Mesendoderm (in vitro differentiated cells): ENCODE results near the gene DENND2D.

ENCODE experiments used
- DNase-seq: peaks from one replicate; pipeline ENCODE4 v3.0.0; 2013
- H2AK5ac ChIP-seq: 2 replicates; pipeline ENCODE4 v1.6.1; 2013; ENCODE audit warnings: low read length, inconsistent platforms
- H2BK120ac ChIP-seq: 2 replicates; pipeline ENCODE4 v1.6.1; 2013; ENCODE audit warnings: low read depth, mild to moderate bottlenecking, low read length, moderate library complexity, mixed read lengths
- H2BK15ac ChIP-seq: replicated peaks from 2 replicates; pipeline ENCODE4 v1.6.1; 2013; ENCODE audit warnings: low read depth, mild to moderate bottlenecking, moderate library complexity
- H2BK5ac ChIP-seq: 2 replicates; pipeline ENCODE4 v1.6.1; 2013; ENCODE audit warnings: low read length, inconsistent platforms
- H3K18ac ChIP-seq: 2 replicates; pipeline ENCODE4 v1.6.1; 2013; ENCODE audit warnings: mild to moderate bottlenecking, low read length, mixed read lengths
- H3K23ac ChIP-seq: one replicate; pipeline ENCODE4 v1.6.1; 2013; ENCODE audit warnings: low read length
- H3K27ac ChIP-seq: 2 replicates; pipeline ENCODE4 v1.5.1; 2013; ENCODE audit warnings: low read depth, mild to moderate bottlenecking, inconsistent platforms, low read length, moderate library complexity
- H3K27me3 ChIP-seq: 2 replicates; pipeline ENCODE4 v1.6.1; 2013; ENCODE audit warnings: low read length, control low read depth, mild to moderate bottlenecking, inconsistent platforms; ENCODE audit not compliant: insufficient read depth, poor library complexity
- H3K36me3 ChIP-seq: 2 replicates; pipeline ENCODE4 v1.6.1; 2013; ENCODE audit warnings: low read length, inconsistent platforms; ENCODE audit not compliant: control insufficient read depth, insufficient read depth
- H3K4ac ChIP-seq: one replicate; pipeline ENCODE4 v1.6.1; 2013; ENCODE audit warnings: low read depth, mild to moderate bottlenecking, low read length, moderate library complexity
- H3K4me1 ChIP-seq: 2 replicates; pipeline ENCODE4 v1.6.1; 2013; ENCODE audit warnings: low read depth, low read length, inconsistent platforms; ENCODE audit not compliant: control insufficient read depth
- H3K4me2 ChIP-seq: 2 replicates; pipeline ENCODE4 v1.6.1; 2013; ENCODE audit warnings: low read length
- H3K4me3 ChIP-seq: 2 replicates; pipeline ENCODE4 v1.5.1; 2013; ENCODE audit warnings: mild to moderate bottlenecking, low read length
- H3K56ac ChIP-seq: one replicate; pipeline ENCODE4 v1.6.1; 2013; ENCODE audit warnings: low read length
- H3K79me1 ChIP-seq: 2 replicates; pipeline ENCODE4 v1.6.1; 2013; ENCODE audit warnings: low read length, inconsistent platforms
- H3K79me2 ChIP-seq: 2 replicates; pipeline ENCODE4 v1.6.1; 2013; ENCODE audit warnings: mild to moderate bottlenecking, low read length; ENCODE audit not compliant: control insufficient read depth, insufficient read depth
- H3K9ac ChIP-seq: 2 replicates; pipeline ENCODE4 v1.6.1; 2013; ENCODE audit warnings: low read length, inconsistent platforms
- H4K5ac ChIP-seq: one replicate; pipeline ENCODE4 v1.6.1; 2013; ENCODE audit warnings: low read length
- H4K8ac ChIP-seq: one replicate; pipeline ENCODE4 v1.6.1; 2013; ENCODE audit warnings: low read depth, mild to moderate bottlenecking, control low read depth, low read length, moderate library complexity
- WGBS: extraction: QIAGEN DNeasy Blood & Tissue Kit; methylation state at CpG from one replicate; pipeline ENCODE4 v1.1.7; 2013; ENCODE audit warnings: low lambda C conversion rate, missing lambda C conversion rate; ENCODE audit not compliant: insufficient coverage; ENCODE audit errors: extremely low coverage; 5-methylcytosine and 5-hydroxymethylcytosine counted together

The DENND2D gene

DNA sequence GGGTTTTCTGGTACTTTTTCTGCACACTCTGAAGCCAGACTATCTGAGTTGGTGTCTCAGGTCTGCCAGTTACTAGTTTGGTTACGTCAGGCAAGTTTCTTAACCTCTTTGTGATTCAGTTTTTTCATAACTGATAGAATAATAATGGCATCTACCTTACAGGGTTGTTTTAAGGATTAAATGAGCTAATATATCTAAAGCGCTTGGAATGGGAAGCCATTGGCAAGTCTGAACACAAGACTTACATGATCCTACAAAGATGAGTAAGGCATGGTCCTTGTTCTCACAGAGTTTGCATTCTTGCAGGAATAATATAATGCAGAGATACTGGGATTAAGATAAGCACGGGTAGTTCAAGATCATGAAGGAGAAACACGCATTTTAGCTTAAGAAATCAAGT is 9.2 kb upstream of the DENND2D start:
- Histone ChIP-seq H3K23ac (no peak overlapping the region), H4K5ac (no peak overlapping the region), H3K36me3 (no peaks in the 10 kb centered on the region), H3K9ac (no peak overlapping the region), H3K56ac (no peak overlapping the region), H3K4me2 (no peak overlapping the region), H2BK120ac (no peak overlapping the region), H3K79me2 (no peaks in the 10 kb centered on the region), H2BK15ac (no peak overlapping the region), H2BK5ac (no peak overlapping the region), H3K27me3 (no peaks in the 10 kb centered on the region), H3K4ac (no peak overlapping the region), H3K27ac (no peak overlapping the region), H3K4me3 (no peak overlapping the region), H3K79me1 (no peaks in the 10 kb centered on the region), H3K18ac (no peak overlapping the region), H2AK5ac (no peak overlapping the region), H4K8ac (no peak overlapping the region), H3K4me1 (peaks cover 7% of the 10 kb centered on the region)
- DNase-seq: no peak
- WGBS: no CpG with 5 or more reads among the region's 4 CpGs

DNA sequence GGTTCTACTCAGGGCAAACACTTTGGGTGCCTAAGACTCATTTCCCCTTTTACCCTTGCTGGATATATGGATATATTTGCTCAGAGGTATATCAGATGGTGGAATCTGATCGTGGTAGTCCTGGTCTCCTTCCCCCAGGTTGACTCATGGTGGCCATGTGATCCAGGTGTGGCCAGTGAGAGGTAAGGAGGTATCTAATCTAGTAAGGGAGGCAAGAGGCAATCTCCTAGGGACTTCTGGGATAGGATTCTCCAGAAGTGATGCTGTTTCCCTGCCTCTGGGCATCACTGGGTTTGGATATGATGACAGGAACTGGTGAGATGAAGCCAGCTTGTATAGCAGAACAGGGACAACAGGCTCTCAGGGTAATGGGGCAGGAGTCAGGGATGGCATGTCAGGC is 8.5 kb upstream of the DENND2D start:
- no peak overlapping the region for H3K27ac ChIP-seq
- no peak overlapping the region for H3K56ac ChIP-seq
- no peak for DNase-seq
- no peak overlapping the region for H3K4me3 ChIP-seq
- no peaks in the 10 kb centered on the region for H3K79me2 ChIP-seq
- H3K27me3 ChIP-seq: no peaks in the 10 kb centered on the region
- H2BK5ac ChIP-seq: no peak overlapping the region
- no peak overlapping the region for H3K9ac ChIP-seq
- H4K8ac ChIP-seq: no peak overlapping the region
- H3K4ac ChIP-seq: no peak overlapping the region
- H2AK5ac ChIP-seq: no peak overlapping the region
- no peak overlapping the region for H3K18ac ChIP-seq
- H3K23ac ChIP-seq: no peak overlapping the region
- H4K5ac ChIP-seq: no peak overlapping the region
- WGBS: no CpG with 5 or more reads among the region's 1 CpG
- no peak overlapping the region for H2BK15ac ChIP-seq
- H2BK120ac ChIP-seq: no peak overlapping the region
- H3K79me1 ChIP-seq: no peaks in the 10 kb centered on the region
- H3K4me2 ChIP-seq: no peak overlapping the region
- H3K36me3 ChIP-seq: no peaks in the 10 kb centered on the region
- peaks cover 4% of the 10 kb centered on the region for H3K4me1 ChIP-seq

DNA sequence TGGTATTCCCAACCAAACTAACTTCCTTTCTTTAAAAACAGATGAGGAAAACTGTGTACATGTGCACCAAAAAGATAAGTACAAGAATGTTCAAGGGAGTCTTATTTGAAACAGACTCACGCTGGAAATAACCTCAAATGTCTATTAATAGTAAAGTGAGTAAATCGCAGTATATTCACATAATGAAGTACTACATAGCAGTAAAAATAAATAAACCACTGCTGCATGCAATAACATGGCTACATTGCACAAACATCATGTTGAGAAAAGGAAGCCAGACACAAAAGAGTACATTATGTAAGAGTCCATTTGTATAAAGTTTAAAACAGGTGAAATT is 5.2 kb upstream of the DENND2D start:
- Histone ChIP-seq H3K4me3 (no peak overlapping the region), H2BK120ac (no peak overlapping the region), H3K9ac (no peak overlapping the region), H3K79me2 (no peaks in the 10 kb centered on the region), H2BK15ac (no peak overlapping the region), H4K5ac (no peak overlapping the region), H3K4me1 (no peaks in the 10 kb centered on the region), H3K27me3 (no peaks in the 10 kb centered on the region), H3K56ac (no peak overlapping the region), H2AK5ac (no peak overlapping the region), H3K27ac (no peak overlapping the region), H3K23ac (no peak overlapping the region), H3K79me1 (no peaks in the 10 kb centered on the region), H3K4me2 (no peak overlapping the region), H3K36me3 (no peaks in the 10 kb centered on the region), H3K4ac (no peak overlapping the region), H4K8ac (no peak overlapping the region), H3K18ac (no peak overlapping the region), H2BK5ac (no peak overlapping the region)
- no peak for DNase-seq
- no CpG with 5 or more reads among the region's 2 CpGs for WGBS

DNA sequence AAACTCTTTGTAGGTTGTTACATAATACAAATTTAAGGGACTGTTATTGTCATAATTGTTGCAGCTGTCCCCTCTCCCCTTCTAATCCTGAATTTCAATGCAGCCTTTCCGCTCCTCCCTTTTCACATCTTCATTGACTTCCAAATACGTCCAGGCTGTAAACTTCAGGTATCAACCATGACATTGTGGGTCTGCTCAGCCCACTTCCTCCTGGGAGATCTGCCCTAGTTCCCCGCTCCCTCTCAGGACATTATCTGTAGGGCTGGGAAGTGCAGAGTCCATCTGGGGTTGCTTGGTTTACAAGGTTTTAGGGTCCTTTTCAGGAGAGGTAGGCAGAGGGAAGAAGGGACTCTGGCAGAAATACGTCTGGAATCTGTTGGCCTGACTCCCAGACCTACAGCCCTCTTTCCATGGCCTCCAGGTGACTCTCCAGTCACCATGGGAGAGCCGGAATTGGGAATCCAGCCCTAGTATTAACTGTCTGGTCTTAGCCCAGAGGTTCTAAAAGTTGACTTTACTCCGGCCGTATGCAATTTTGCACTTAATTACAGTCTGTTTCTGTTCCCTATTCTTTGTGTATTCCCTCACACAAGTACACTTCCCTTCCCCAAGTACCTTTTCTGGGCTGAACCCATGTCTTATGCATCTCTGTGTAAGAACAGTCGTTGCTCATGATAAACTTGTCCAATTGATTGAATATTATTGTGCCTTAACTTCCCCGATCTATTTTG is 4.7 kb upstream of the DENND2D start:
- no peak overlapping the region for H3K4me2 ChIP-seq
- no peak overlapping the region for H2BK120ac ChIP-seq
- no peak overlapping the region for H3K18ac ChIP-seq
- no peak overlapping the region for H4K5ac ChIP-seq
- no peak overlapping the region for H2BK15ac ChIP-seq
- no peaks in the 10 kb centered on the region for H3K79me2 ChIP-seq
- no peaks in the 10 kb centered on the region for H3K79me1 ChIP-seq
- no peak overlapping the region for H3K56ac ChIP-seq
- H3K9ac ChIP-seq: no peak overlapping the region
- no peak overlapping the region for H3K23ac ChIP-seq
- no CpG with 5 or more reads among the region's 9 CpGs for WGBS
- H3K27ac ChIP-seq: no peak overlapping the region
- H3K4me3 ChIP-seq: no peak overlapping the region
- H3K4me1 ChIP-seq: no peaks in the 10 kb centered on the region
- H2BK5ac ChIP-seq: no peak overlapping the region
- DNase-seq: no peak
- H3K4ac ChIP-seq: no peak overlapping the region
- H3K36me3 ChIP-seq: no peaks in the 10 kb centered on the region
- H2AK5ac ChIP-seq: no peak overlapping the region
- H3K27me3 ChIP-seq: no peaks in the 10 kb centered on the region
- no peak overlapping the region for H4K8ac ChIP-seq

DNA sequence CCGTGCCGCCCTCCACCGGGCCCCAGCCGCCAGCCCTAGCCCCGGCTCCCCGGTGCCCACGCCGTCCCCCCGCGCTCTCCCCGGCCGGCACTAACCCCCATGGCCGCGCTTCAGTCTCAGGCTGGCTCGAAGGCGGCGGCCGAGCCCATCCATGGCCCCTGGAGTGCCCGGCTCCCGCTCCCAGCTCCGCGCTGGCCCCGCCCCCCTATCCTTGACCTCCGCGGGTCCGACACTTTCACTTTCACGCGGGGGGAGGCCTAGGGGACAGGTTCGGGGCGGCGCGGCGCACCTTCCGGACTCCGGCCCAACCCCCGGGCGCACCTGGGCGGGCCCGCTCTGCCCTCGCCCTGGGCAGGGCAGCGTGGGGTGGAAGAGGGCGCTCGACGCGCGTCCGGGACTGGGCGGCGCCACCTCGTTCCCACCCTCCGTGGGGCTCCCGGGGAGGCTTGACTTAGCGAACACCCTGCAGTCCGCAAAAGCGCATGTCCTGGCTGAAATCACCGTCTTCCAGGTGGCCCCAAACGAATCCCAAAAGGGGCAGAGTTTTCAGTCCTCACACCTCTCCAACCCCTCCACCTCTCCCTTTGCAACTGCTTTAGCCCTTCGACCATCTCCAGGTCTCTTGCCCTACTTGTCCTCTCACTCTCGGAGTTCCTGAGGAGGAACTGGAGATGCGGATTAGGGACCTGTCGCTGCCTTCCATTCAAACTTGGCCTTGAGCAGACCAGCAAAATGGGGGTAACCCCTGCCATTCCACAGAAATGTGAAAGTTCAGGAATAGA is 3.9 kb upstream of the DENND2D start:
- Histone ChIP-seq H3K36me3 (no peaks in the 10 kb centered on the region), H3K4me1 (no peaks in the 10 kb centered on the region), H3K23ac (no peak overlapping the region), H3K56ac (peak overlapping the region; percentile 44), H4K5ac (no peak overlapping the region), H3K9ac (no peak overlapping the region), H3K4me2 (peak overlapping the region; percentile 18), H3K79me2 (no peaks in the 10 kb centered on the region), H4K8ac (no peak overlapping the region), H3K4me3 (no peak overlapping the region), H3K4ac (peak overlapping the region; percentile 40), H2BK120ac (peak overlapping the region; percentile 56), H2BK5ac (no peak overlapping the region), H2BK15ac (no peak overlapping the region), H2AK5ac (no peak overlapping the region), H3K27me3 (no peaks in the 10 kb centered on the region), H3K18ac (peak overlapping the region; percentile 5), H3K79me1 (no peaks in the 10 kb centered on the region), H3K27ac (no peak overlapping the region)
- no peak for DNase-seq
- no CpG with 5 or more reads among the region's 61 CpGs for WGBS
